HepG2 (cell line): ENCODE data around the gene ING1. TPM values are rescaled to one million over a fixed set of nuclear protein-coding genes. Genes with fewer than 3 reads are reported as not detected.

Experiments used
- ATF7-NPFF ChIP-seq: sonication (generic); formaldehyde crosslinking; IDR thresholded peaks from 2 replicates; pipeline ENCODE4 v1.8.1; 2023; ENCODE audit warnings: mild to moderate bottlenecking, low read depth, missing genetic modification reagents, moderate library complexity
- EEA1 ChIP-seq: sonication (generic); formaldehyde crosslinking; IDR thresholded peaks from 2 replicates; pipeline ENCODE4 v1.5.1; 2020; ENCODE audit warnings: mild to moderate bottlenecking, missing genetic modification reagents, borderline replicate concordance
- ELK4 ChIP-seq: sonication (generic); formaldehyde crosslinking; IDR thresholded peaks from 2 replicates; pipeline ENCODE4 v1.9.0; 2021; ENCODE audit warnings: missing genetic modification reagents, borderline replicate concordance
- FOSL1 ChIP-seq: sonication (generic); formaldehyde crosslinking; IDR thresholded peaks from 2 replicates; pipeline ENCODE4 v1.9.0; 2021; ENCODE audit warnings: missing genetic modification reagents, borderline replicate concordance
- NCOA2 ChIP-seq: sonication (generic); formaldehyde crosslinking; IDR thresholded peaks from 2 replicates; pipeline ENCODE4 v1.8.0; 2022; ENCODE audit warnings: inconsistent platforms
- NCOA5 ChIP-seq: sonication (generic); formaldehyde crosslinking; IDR thresholded peaks from 2 replicates; pipeline ENCODE4 v1.4.0; 2020; ENCODE audit warnings: missing genetic modification reagents
- NFATC3 ChIP-seq: sonication (generic); formaldehyde crosslinking; IDR thresholded peaks from 2 replicates; pipeline ENCODE4 v1.5.1; 2020; ENCODE audit warnings: mild to moderate bottlenecking, missing genetic modification reagents
- PATZ1 ChIP-seq: sonication (generic); formaldehyde crosslinking; IDR thresholded peaks from 2 replicates; pipeline ENCODE4 v1.4.0; 2020; ENCODE audit warnings: missing genetic modification reagents
- RARA ChIP-seq: IDR thresholded peaks from 2 replicates; pipeline ENCODE4 v1.6.1; 2016; ENCODE audit warnings: missing genetic modification reagents, missing compliant biosample characterization
- STAG1 ChIP-seq: sonication (generic); formaldehyde crosslinking; IDR thresholded peaks from 2 replicates; pipeline ENCODE4 v1.4.0; 2020; ENCODE audit warnings: missing genetic modification reagents
- ZC3H4 ChIP-seq: sonication (generic); formaldehyde crosslinking; IDR thresholded peaks from 2 replicates; pipeline ENCODE4 v1.4.0; 2020; ENCODE audit warnings: missing genetic modification reagents, borderline replicate concordance
- ZNF256 ChIP-seq: sonication (generic); formaldehyde crosslinking; conservative IDR thresholded peaks from 2 replicates; pipeline ENCODE4 v1.4.0; 2020; ENCODE audit warnings: missing genetic modification reagents
- polyA plus RNA-seq, 8 experiments: library from polyadenylated mRNA; depleted of rRNA in 3 of 8; stranded (reverse) in 7 of 8; unstranded in 1 of 8; fragments of >200 nt; fragmentation: Illumina TruSeq in 4 of 8; extraction: Trizol in 4 of 8; gene quantifications; 2 replicates each; pipeline versions ENCODE4 v1.2.1 to v1.2.3, GENCODE V29; 2011 to 2016; ENCODE audit warnings: low read depth in 4 of 8, missing spikeins in 1 of 8, mixed read lengths in 1 of 8; ENCODE audit not compliant: insufficient read depth in 1 of 8
- total RNA-seq, 5 experiments: library from RNA; depleted of rRNA; stranded (reverse); fragments of >200 nt; fragmentation: Illumina TruSeq; extraction: Trizol; gene quantifications; 2 replicates each; pipeline ENCODE4 v1.2.3, GENCODE V29; 2016; ENCODE audit warnings: low read depth in 1 of 5
- TF ChIP-seq, protein P1 (sequence below): sonication (generic); formaldehyde crosslinking; IDR thresholded peaks from 2 replicates; pipeline ENCODE4 v1.4.0; 2020; ENCODE audit warnings: low read depth, missing genetic modification reagents
- TF ChIP-seq, protein P2 (sequence below): sonication (generic); formaldehyde crosslinking; IDR thresholded peaks from 2 replicates; pipeline ENCODE4 v1.8.0; 2022; ENCODE audit warnings: mild to moderate bottlenecking, missing genetic modification reagents, moderate library complexity
- TF ChIP-seq, protein P3 (sequence below): sonication (generic); formaldehyde crosslinking; IDR thresholded peaks from 2 replicates; pipeline ENCODE4 v1.4.0; 2020; ENCODE audit warnings: mild to moderate bottlenecking, missing genetic modification reagents
- TF ChIP-seq, protein P4 (sequence below): sonication (generic); formaldehyde crosslinking; IDR thresholded peaks from 2 replicates; pipeline ENCODE4 v1.5.0; 2020; ENCODE audit warnings: mild to moderate bottlenecking, missing genetic modification reagents

Gene ING1
- total and polyA plus RNA-seq, 2 of the 13 experiments (the other 11 are each of a cell fraction or from before 2014, with no cell fraction given) = 8.1 to 16.1 TPM

DNA sequence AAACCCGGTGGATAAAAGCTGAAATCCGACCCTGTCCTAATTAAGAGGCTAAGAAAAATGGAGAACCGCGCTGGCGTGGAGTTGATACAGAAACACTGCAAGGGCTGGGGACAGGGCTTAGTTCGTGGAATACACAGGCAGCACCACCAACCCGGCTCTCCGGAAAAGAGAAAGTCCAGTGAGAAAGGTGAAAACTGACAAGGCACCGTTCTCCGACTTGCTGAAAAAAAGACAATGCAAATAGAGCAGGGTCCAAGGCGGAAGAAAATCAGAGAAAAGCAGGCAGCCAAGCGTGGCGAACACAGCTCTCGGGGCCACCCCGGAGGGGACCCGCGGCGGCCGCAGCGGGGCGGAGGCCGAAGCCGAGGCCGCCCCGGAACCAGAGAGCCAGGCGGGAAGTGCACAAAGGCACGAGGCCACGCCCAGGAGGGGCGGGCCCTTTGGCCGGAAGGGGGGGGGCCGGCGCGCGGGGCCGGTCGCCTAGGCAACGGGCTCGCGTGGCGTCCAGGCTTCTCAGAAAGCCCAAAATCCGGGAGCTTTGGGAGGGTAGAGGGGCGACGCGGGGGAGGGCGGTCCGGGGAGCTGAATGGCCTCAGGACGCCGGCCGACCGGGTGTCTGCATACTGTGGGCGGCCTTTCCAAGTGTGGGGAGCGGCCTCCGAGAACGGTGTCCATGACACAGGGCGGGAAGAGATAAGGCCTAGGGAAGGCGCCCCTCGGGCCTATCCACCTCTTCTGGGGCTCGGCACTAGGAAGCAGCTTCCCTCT, 1.2 kb upstream of the ING1 start (continued):
- TF ChIP-seq, protein P1, sequence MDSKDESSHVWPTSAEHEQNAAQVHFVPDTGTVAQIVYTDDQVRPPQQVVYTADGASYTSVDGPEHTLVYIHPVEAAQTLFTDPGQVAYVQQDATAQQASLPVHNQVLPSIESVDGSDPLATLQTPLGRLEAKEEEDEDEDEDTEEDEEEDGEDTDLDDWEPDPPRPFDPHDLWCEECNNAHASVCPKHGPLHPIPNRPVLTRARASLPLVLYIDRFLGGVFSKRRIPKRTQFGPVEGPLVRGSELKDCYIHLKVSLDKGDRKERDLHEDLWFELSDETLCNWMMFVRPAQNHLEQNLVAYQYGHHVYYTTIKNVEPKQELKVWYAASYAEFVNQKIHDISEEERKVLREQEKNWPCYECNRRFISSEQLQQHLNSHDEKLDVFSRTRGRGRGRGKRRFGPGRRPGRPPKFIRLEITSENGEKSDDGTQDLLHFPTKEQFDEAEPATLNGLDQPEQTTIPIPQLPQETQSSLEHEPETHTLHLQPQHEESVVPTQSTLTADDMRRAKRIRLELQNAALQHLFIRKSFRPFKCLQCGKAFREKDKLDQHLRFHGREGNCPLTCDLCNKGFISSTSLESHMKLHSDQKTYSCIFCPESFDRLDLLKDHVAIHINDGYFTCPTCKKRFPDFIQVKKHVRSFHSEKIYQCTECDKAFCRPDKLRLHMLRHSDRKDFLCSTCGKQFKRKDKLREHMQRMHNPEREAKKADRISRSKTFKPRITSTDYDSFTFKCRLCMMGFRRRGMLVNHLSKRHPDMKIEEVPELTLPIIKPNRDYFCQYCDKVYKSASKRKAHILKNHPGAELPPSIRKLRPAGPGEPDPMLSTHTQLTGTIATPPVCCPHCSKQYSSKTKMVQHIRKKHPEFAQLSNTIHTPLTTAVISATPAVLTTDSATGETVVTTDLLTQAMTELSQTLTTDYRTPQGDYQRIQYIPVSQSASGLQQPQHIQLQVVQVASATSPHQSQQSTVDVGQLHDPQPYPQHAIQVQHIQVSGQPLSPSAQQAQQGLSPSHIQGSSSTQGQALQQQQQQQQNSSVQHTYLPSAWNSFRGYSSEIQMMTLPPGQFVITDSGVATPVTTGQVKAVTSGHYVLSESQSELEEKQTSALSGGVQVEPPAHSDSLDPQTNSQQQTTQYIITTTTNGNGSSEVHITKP (CRISPR knock-in tag) = no peak; the same call in 1 of the 2 replicates
- TF ChIP-seq EEA1 (CRISPR knock-in tag) = 0 out of 2 replicates have a peak, but pooled peaks have one; percentile 82
- no peak for TF ChIP-seq ZC3H4 (CRISPR knock-in tag)
- TF ChIP-seq ELK4 (CRISPR knock-in tag) = no peak
- TF ChIP-seq PATZ1 = peak; percentile 45; the same call in 1 of the 2 replicates
- TF ChIP-seq ATF7-NPFF (CRISPR knock-in tag) = no peak
- no peak for TF ChIP-seq NCOA5
- TF ChIP-seq NFATC3 (CRISPR knock-in tag) = no peak
- TF ChIP-seq STAG1 (CRISPR knock-in tag) = no peak
- TF ChIP-seq, protein P2, sequence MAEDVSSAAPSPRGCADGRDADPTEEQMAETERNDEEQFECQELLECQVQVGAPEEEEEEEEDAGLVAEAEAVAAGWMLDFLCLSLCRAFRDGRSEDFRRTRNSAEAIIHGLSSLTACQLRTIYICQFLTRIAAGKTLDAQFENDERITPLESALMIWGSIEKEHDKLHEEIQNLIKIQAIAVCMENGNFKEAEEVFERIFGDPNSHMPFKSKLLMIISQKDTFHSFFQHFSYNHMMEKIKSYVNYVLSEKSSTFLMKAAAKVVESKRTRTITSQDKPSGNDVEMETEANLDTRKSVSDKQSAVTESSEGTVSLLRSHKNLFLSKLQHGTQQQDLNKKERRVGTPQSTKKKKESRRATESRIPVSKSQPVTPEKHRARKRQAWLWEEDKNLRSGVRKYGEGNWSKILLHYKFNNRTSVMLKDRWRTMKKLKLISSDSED (CRISPR knock-in tag) = no peak
- TF ChIP-seq ZNF256 = no peak
- TF ChIP-seq, protein P3, sequence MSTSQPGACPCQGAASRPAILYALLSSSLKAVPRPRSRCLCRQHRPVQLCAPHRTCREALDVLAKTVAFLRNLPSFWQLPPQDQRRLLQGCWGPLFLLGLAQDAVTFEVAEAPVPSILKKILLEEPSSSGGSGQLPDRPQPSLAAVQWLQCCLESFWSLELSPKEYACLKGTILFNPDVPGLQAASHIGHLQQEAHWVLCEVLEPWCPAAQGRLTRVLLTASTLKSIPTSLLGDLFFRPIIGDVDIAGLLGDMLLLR (CRISPR knock-in tag) = no peak; the same call in 1 of the 2 replicates
- TF ChIP-seq RARA (CRISPR knock-in tag) = peak; percentile 21; the same call in 1 of the 2 replicates
- TF ChIP-seq NCOA2 = no peak
- TF ChIP-seq FOSL1 (CRISPR knock-in tag) = no peak
- TF ChIP-seq, protein P4, sequence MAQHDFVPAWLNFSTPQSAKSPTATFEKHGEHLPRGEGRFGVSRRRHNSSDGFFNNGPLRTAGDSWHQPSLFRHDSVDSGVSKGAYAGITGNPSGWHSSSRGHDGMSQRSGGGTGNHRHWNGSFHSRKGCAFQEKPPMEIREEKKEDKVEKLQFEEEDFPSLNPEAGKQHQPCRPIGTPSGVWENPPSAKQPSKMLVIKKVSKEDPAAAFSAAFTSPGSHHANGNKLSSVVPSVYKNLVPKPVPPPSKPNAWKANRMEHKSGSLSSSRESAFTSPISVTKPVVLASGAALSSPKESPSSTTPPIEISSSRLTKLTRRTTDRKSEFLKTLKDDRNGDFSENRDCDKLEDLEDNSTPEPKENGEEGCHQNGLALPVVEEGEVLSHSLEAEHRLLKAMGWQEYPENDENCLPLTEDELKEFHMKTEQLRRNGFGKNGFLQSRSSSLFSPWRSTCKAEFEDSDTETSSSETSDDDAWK (CRISPR knock-in tag) = no peak
